Daoy (cell line): ENCODE results near the gene FNDC3B. TPM values are rescaled to one million over a fixed set of nuclear protein-coding genes. Genes with fewer than 3 reads are reported as not detected.

Experiments used
- DNase-seq: peaks from one replicate; pipeline ENCODE4 v3.0.0-alpha.2; 2015; ENCODE audit warnings: low read depth
- total RNA-seq: library from RNA; depleted of rRNA; stranded (reverse); fragments of >200 nt; shearing (Covaris generic); gene quantifications from 2 replicates; pipeline ENCODE4 v1.2.3, GENCODE V29; 2014

The FNDC3B gene
- total RNA-seq, 1 experiment from 2014 or later: 84.3 TPM

- DNase-seq: no peak
These were observed 73.3 kb downstream of the FNDC3B start for GRCh38 chr3:172112734-172113120.

- no peak for DNase-seq
These were observed 74.3 kb downstream of the FNDC3B start for GRCh38 chr3:172113710-172114109.

- DNase-seq: no peak
These were observed 75.7 kb downstream of the FNDC3B start for GRCh38 chr3:172115059-172115458.

GRCh38 chr3:172115787-172116186, 76.4 kb downstream of the FNDC3B start:
- no peak for DNase-seq

- no peak for DNase-seq
These were observed 78.6 kb downstream of the FNDC3B start for GRCh38 chr3:172118019-172118418.

GRCh38 chr3:172119266-172119969, 80.0 kb downstream of the FNDC3B start:
- DNase-seq: no peak

GRCh38 chr3:172120912-172121311, 81.5 kb downstream of the FNDC3B start:
- no peak for DNase-seq

GRCh38 chr3:172121981-172122380, 82.6 kb downstream of the FNDC3B start:
- no peak for DNase-seq

GRCh38 chr3:172124271-172124670, 84.9 kb downstream of the FNDC3B start:
- no peak for DNase-seq

- DNase-seq: no peak
These were observed 85.7 kb downstream of the FNDC3B start for GRCh38 chr3:172125053-172125452.

GRCh38 chr3:172125963-172126457, 86.6 kb downstream of the FNDC3B start:
- peak; percentile 66 for DNase-seq

GRCh38 chr3:172126741-172127140, 87.4 kb downstream of the FNDC3B start:
- DNase-seq: no peak

- no peak for DNase-seq
These were observed 87.8 kb downstream of the FNDC3B start for GRCh38 chr3:172127141-172127540.

GRCh38 chr3:172127929-172128580, 88.7 kb downstream of the FNDC3B start:
- no peak for DNase-seq

GRCh38 chr3:172128858-172129257, 89.5 kb downstream of the FNDC3B start:
- DNase-seq: no peak

- no peak for DNase-seq
These were observed 90.1 kb downstream of the FNDC3B start for GRCh38 chr3:172129498-172129849.

- DNase-seq: peak; percentile 99
These were observed 90.7 kb downstream of the FNDC3B start for GRCh38 chr3:172129850-172130716.

- no peak for DNase-seq
These were observed 91.3 kb downstream of the FNDC3B start for GRCh38 chr3:172130717-172131050.

- DNase-seq: no peak
These were observed 92.4 kb downstream of the FNDC3B start for GRCh38 chr3:172131746-172132145.

- DNase-seq: no peak
These were observed 92.8 kb downstream of the FNDC3B start for GRCh38 chr3:172132159-172132586.

GRCh38 chr3:172132721-172133311, 93.4 kb downstream of the FNDC3B start:
- no peak for DNase-seq

GRCh38 chr3:172133838-172134237, 94.5 kb downstream of the FNDC3B start:
- no peak for DNase-seq
